ENCODE measurements around the gene DUSP18. TPM values are rescaled to one million over a fixed set of nuclear protein-coding genes. Genes with fewer than 3 reads are reported as not detected.

Gene DUSP18
- total RNA-seq, 8 experiments from 2014 or later, result 1.0 to 23.2 (median 4.4) TPM

DNA sequence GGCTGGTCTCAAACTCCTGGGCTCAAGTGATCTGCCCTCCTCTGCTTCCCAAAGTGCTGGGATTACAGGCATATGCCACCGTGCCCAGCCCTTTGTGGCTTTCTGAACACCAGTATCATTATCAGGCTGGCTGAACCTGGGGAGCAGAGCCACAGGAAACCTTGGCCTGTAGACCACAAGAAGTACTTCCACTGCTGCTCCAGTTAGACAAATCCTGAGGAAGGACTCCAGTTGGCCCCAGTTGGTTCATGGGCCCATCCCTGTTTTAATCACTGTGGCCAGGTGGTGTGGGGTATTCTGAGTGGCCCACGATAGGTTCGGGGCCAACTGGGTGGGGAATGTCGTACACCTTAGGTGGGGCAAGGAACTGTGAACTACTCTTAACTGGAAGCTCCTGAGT is 5.5 kb upstream of the DUSP18 start:
- no peak for ATAC-seq (replicated peaks in 6 of 8)

DNA sequence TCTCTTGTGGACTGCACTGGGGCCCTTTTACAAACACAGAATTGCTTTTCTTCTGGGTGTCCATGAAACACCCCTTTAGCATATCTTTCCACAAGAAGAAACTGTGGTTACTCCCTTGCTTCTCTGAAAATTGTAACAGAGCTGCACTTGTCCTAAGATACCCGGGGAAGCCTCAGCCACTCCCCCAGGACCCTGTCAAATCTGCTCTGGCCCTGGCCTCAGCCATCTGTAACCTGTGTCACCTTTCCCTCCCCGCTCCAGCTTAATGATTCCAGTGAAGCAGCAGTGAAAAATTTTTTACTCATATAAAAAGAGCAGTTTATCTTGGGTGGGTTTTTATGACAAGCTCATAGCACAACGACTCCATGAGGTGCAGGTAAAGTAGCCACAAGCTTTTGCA is 3.4 kb upstream of the DUSP18 start:
- Histone ChIP-seq H3K4me3 (no peak overlapping the region), H3K27ac (no peak overlapping the region), H3K4me1 (replicated peaks in 1 of 2) (peaks cover 3 to 7% of the 10 kb centered on the region in 2 donors)
- 33 to 100% (median 82%) methylated on average over 1 to 3 of the region's 3 CpGs; no CpG with 5 or more reads in 2 of the 10 experiments for WGBS, 10 experiments
- ATAC-seq (replicated peaks in 6 of 8), result no peak
- in situ Hi-C loops (cut with MboI; ENCODE audit: low pct_unique_long_range_greater_than_20kb in 2 of 9, low sequenced_read_pairs in 9 of 9, unreplicated experiment in 9 of 9), result loop anchor here in 1 of 9 experiments (25.0 kb wide), 1 partner anchor 241 kb away; no protein-coding TSS in a partner anchor

More for the DNA sequence above, 5.5 kb upstream of the DUSP18 start:
- WGBS, 10 experiments, result 50 to 92% (median 87%) methylated on average over 2 to 4 of the region's 4 CpGs; no CpG with 5 or more reads in 3 of the 10 experiments
- no peak overlapping the region for H3K27ac ChIP-seq
- in situ Hi-C loops (cut with MboI; ENCODE audit: low pct_unique_long_range_greater_than_20kb in 2 of 9, low sequenced_read_pairs in 9 of 9, unreplicated experiment in 9 of 9), result loop anchor here in 1 of 9 experiments (25.0 kb wide), 1 partner anchor 239 kb away; no protein-coding TSS in a partner anchor
- H3K4me3 ChIP-seq, result no peak overlapping the region
- H3K4me1 ChIP-seq (replicated peaks in 1 of 2), result peaks cover 4 to 5% of the 10 kb centered on the region in 2 donors

DNA sequence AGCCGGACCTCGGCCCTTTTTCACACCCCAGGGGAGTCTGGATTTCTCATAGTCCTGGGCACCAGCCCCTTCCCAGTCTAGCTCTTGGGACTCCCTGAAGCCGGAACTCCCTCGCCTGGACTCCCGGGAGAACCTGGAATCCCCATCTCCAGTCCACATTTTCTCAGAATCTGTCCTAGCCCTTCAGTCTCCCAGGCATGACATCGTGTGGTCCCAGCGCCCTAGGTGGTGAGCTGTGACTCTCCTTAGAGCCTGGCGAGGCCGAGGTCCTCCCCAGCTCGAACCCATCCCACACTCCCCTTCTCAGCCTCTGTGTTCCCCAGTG is 673 bp upstream of the DUSP18 start:
- in situ Hi-C loops (cut with MboI; ENCODE audit: low pct_unique_long_range_greater_than_20kb in 2 of 9, low sequenced_read_pairs in 9 of 9, unreplicated experiment in 9 of 9), result loop anchor here in 1 of 9 experiments (25.0 kb wide), 1 partner anchor 244 kb away; no protein-coding TSS in a partner anchor
- Histone ChIP-seq H3K27ac (no peak overlapping the region), H3K4me1 (replicated peaks in 1 of 2) (peaks cover 3 to 7% of the 10 kb centered on the region in 2 donors), H3K4me3 (peak overlapping the region; percentile 43 to 72 (median 54))
- ATAC-seq (replicated peaks in 6 of 8), result no peak
- WGBS, 10 experiments, result 20 to 60% (median 25%) methylated on average over 1 to 2 of the region's 10 CpGs; no CpG with 5 or more reads in 7 of the 10 experiments

DNA sequence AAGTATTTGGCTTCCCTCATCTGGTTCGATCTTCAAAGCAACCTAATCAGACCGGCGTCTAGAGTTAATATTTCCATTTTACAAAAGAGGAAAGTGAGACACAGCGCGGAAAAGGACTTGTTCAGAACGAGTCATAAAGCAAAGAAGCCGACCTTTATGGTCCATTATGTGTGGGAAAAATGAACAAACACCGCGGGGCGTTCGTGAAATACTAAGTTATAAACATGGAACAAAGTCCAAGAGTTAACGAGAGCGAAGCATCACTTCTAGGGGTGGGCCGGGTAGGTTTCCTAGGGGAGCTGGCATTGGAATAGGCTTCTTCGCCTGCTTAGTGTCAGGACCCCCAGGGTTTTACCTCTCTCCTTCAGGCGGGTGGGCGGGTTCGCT is 575 bp downstream of the DUSP18 start:
- 0 to 23% (median 9%) methylated on average over 3 to 11 of the region's 18 CpGs for WGBS, 10 experiments
- H3K4me3 ChIP-seq, result peak overlapping the region; percentile 43 to 72 (median 54)
- H3K4me1 ChIP-seq (replicated peaks in 1 of 2), result peaks cover 3 to 7% of the 10 kb centered on the region in 2 donors
- in situ Hi-C loops (cut with MboI; ENCODE audit: low pct_unique_long_range_greater_than_20kb in 2 of 9, low sequenced_read_pairs in 9 of 9, unreplicated experiment in 9 of 9), result loop anchor here in 1 of 9 experiments (25.0 kb wide), 1 partner anchor 245 kb away; no protein-coding TSS in a partner anchor
- no peak for ATAC-seq (replicated peaks in 6 of 8)
- no peak overlapping the region for H3K27ac ChIP-seq

DNA sequence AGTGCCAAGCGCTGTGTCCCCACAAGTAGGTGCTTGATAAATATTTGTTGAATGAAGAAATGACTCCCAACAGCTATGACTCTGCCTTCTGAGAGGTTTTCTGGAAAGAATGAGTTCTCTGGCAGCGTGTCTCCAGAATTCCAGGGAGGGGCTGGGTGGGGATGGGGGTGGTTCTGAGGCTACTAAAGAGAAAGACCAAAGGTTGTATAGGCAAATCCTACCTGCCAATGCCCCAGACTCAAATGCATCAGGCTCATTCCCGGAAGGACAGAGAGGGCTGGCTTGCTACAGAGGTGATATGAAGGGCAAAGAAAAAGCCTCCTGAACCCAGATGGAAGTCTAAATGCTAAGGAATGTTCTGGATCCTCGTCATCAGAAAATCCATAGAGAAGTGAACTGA is 1.9 kb downstream of the DUSP18 start:
- Histone ChIP-seq H3K27ac (no peak overlapping the region), H3K4me1 (replicated peaks in 1 of 2) (peaks cover 3 to 7% of the 10 kb centered on the region in 2 donors), H3K4me3 (no peak overlapping the region)
- WGBS, 10 experiments, result 75 to 100% (median 89%) methylated on average over 1 to 2 of the region's 4 CpGs; no CpG with 5 or more reads in 6 of the 10 experiments
- in situ Hi-C loops (cut with MboI; ENCODE audit: low pct_unique_long_range_greater_than_20kb in 2 of 9, low sequenced_read_pairs in 9 of 9, unreplicated experiment in 9 of 9), result loop anchor here in 1 of 9 experiments (25.0 kb wide), 1 partner anchor 247 kb away; no protein-coding TSS in a partner anchor
- ATAC-seq (replicated peaks in 6 of 8), result no peak

DNA sequence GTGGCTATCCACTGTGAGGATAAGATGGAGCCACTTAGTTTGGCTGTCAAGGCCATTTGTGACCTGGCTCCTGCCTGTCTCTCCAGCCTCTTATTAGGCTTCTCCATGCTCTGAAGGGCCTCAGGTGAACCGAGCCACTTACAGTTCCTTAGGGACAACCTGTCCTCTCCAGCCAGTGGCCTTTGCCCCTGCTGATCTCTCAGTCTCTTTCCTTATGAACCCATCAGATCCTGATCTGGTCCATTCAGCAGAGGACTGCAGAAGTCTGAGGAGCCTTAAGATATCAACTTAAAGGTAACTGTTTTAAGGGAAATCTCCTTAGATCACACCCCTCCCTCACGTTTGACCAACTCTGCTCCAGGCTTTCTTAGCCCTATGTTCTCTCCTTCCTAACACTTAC is 2.4 kb downstream of the DUSP18 start:
- 18 to 100% (median 54%) methylated on average over 1 to 2 of the region's 2 CpGs; no CpG with 5 or more reads in 6 of the 10 experiments for WGBS, 10 experiments
- no peak overlapping the region for H3K4me3 ChIP-seq
- H3K4me1 ChIP-seq (replicated peaks in 1 of 2), result peaks cover 3 to 7% of the 10 kb centered on the region in 2 donors
- ATAC-seq (replicated peaks in 6 of 8), result no peak
- H3K27ac ChIP-seq, result no peak overlapping the region
- in situ Hi-C loops (cut with MboI; ENCODE audit: low pct_unique_long_range_greater_than_20kb in 2 of 9, low sequenced_read_pairs in 9 of 9, unreplicated experiment in 9 of 9), result loop anchor here in 1 of 9 experiments (25.0 kb wide), 1 partner anchor 247 kb away; no protein-coding TSS in a partner anchor

DNA sequence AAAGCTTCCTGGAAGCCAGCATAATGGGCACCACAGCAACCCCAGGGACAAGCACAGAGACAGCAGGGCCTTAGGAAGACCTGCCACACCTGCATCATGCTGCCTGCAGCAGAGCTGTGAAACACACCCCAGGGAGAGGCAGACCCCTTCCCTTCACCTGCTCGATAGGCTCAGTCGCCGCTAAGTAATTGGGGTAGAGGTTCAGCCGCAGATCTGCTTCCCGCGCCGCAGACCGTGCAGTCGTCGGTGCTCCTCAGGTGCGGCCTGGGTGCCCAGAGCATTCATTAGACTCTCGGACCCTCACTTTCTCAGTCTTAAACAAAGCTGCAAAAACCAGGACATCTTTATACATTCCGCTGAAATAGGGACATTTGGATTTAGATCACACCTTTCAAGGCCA is 2.9 kb downstream of the DUSP18 start:
- no peak for ATAC-seq (replicated peaks in 6 of 8)
- H3K27ac ChIP-seq, result no peak overlapping the region

DNA sequence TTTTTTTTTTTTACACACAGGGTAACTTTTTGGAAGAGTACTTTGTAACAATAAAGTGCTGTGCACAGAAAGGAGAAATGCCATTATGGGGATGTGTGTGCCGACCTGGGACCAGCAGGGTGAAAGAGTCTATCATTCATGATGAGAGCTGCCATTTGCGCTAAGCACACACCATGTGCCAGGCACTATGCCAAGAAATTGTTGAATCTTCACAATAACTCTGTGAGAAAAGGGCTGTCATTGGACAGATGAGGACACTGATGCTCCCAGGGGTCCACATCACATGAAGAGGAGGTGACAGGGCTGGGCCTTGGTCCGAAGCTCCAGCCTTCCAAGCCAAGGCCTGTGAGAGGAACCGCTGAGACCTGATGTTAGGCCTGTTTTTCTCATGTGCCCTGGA is 5.6 kb downstream of the DUSP18 start:
- WGBS, 10 experiments, result 76 to 100% (median 90%) methylated on average over 1 to 3 of the region's 4 CpGs; no CpG with 5 or more reads in 2 of the 10 experiments
- no peak overlapping the region for H3K27ac ChIP-seq
- peak in 1 of 8 experiments; percentile 45 for ATAC-seq (replicated peaks in 6 of 8)
- H3K4me3 ChIP-seq, result no peak overlapping the region
- peaks cover 0 to 2% of the 10 kb centered on the region in 2 donors for H3K4me1 ChIP-seq (replicated peaks in 1 of 2)
- in situ Hi-C loops (cut with MboI; ENCODE audit: low pct_unique_long_range_greater_than_20kb in 2 of 9, low sequenced_read_pairs in 9 of 9, unreplicated experiment in 9 of 9), result loop anchor here in 1 of 9 experiments (25.0 kb wide), 1 partner anchor 250 kb away; no protein-coding TSS in a partner anchor

More for the DNA sequence above, 2.9 kb downstream of the DUSP18 start:
- Histone ChIP-seq H3K4me3 (no peak overlapping the region), H3K4me1 (replicated peaks in 1 of 2) (peaks cover 3 to 7% of the 10 kb centered on the region in 2 donors)
- in situ Hi-C loops (cut with MboI; ENCODE audit: low pct_unique_long_range_greater_than_20kb in 2 of 9, low sequenced_read_pairs in 9 of 9, unreplicated experiment in 9 of 9), result loop anchor here in 1 of 9 experiments (25.0 kb wide), 1 partner anchor 248 kb away; no protein-coding TSS in a partner anchor
- 60 to 100% (median 99%) methylated on average over 2 to 10 of the region's 13 CpGs; no CpG with 5 or more reads in 4 of the 10 experiments for whole genome bisulfite sequencing, 10 experiments

DNA sequence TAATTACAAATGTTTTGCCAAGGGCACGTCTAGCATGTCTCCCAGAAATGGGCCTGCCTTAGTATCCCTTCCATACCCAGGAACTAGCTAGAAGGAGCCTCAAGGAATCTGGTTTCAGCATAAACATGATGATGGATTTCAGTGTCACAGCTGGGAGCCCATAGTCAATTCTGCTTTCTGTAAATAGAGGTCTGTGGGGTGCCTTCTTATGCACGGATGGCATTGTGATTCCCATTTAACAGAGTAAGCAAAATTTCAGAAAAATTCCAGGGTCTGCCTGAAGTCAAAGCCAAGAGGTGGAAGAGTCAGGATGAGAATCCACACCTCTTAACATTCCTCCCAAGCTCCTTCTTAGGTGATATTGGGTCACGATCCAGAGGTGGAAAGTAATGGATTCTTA is 12.1 kb downstream of the DUSP18 start:
- ATAC-seq (replicated peaks in 6 of 8), result no peak
- in situ Hi-C loops (cut with MboI; ENCODE audit: low pct_unique_long_range_greater_than_20kb in 2 of 9, low sequenced_read_pairs in 9 of 9, unreplicated experiment in 9 of 9), result loop anchor here in 1 of 9 experiments (25.0 kb wide), 1 partner anchor 257 kb away; no protein-coding TSS in a partner anchor
- Histone ChIP-seq H3K4me1 (replicated peaks in 1 of 2) (no peaks in the 10 kb centered on the region), H3K27ac (no peak overlapping the region), H3K4me3 (no peak overlapping the region)
- 0 to 100% (median 17%) methylated on average over 1 to 3 of the region's 3 CpGs; no CpG with 5 or more reads in 2 of the 10 experiments for WGBS, 10 experiments

DNA sequence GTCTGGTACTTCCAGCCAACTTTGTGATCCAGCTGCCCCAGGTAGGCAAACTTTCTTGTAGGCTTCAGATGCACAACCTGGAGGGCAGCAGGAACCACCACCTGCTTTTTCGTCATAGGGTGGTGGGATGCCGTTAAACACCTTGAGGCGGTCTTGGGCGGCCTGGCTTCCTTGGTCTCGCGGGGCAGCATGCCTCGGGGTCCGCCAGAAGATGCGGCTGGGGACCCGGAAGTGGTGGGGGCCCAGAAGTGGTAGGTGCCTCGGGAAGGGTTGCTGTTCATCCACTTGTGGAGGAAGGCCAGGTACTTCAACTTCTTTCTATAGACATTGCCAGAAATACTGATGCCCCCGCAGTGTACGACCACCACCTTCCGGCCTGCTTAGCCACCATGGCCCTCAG is 13.3 kb downstream of the DUSP18 start:
- WGBS, 10 experiments, result 60 to 100% (median 93%) methylated on average over 1 to 10 of the region's 14 CpGs; no CpG with 5 or more reads in 4 of the 10 experiments
- ATAC-seq (replicated peaks in 6 of 8), result no peak
- Histone ChIP-seq H3K4me3 (no peak overlapping the region), H3K27ac (no peak overlapping the region), H3K4me1 (replicated peaks in 1 of 2) (no peaks in the 10 kb centered on the region)
- in situ Hi-C loops (cut with MboI; ENCODE audit: low pct_unique_long_range_greater_than_20kb in 2 of 9, low sequenced_read_pairs in 9 of 9, unreplicated experiment in 9 of 9), result loop anchor here in 1 of 9 experiments (25.0 kb wide), 1 partner anchor 258 kb away; no protein-coding TSS in a partner anchor

DNA sequence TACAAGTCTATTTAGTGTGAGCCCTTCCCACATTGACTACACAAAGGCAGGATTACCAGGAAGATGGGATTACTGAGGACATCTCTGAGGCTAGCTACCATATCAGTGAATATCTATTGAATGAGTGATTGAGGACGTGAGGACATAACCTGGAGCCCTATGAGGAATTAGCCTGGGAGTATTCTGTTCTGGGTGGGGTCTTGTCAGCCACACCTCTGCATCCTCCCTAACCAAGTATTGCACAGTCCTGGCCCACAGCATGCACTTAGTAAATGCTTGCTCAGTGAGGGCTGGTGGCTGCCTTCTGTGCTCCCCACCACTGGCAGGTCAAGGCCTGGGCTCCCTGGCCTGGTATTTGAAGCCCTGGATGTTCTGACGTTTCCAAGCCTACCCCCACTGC is 14.8 kb downstream of the DUSP18 start:
- no peak overlapping the region for H3K4me3 ChIP-seq
- ATAC-seq (replicated peaks in 6 of 8), result peak in 2 of 8 experiments; percentile 78 to 80
- no peak overlapping the region for H3K27ac ChIP-seq
- H3K4me1 ChIP-seq (replicated peaks in 1 of 2), result no peaks in the 10 kb centered on the region
- in situ Hi-C loops (cut with MboI; ENCODE audit: low pct_unique_long_range_greater_than_20kb in 2 of 9, low sequenced_read_pairs in 9 of 9, unreplicated experiment in 9 of 9), result loop anchor here in 1 of 9 experiments (25.0 kb wide), 1 partner anchor 259 kb away; no protein-coding TSS in a partner anchor
- 33 to 80% (median 79%) methylated on average over 1 to 2 of the region's 2 CpGs; no CpG with 5 or more reads in 7 of the 10 experiments for WGBS, 10 experiments

DNA sequence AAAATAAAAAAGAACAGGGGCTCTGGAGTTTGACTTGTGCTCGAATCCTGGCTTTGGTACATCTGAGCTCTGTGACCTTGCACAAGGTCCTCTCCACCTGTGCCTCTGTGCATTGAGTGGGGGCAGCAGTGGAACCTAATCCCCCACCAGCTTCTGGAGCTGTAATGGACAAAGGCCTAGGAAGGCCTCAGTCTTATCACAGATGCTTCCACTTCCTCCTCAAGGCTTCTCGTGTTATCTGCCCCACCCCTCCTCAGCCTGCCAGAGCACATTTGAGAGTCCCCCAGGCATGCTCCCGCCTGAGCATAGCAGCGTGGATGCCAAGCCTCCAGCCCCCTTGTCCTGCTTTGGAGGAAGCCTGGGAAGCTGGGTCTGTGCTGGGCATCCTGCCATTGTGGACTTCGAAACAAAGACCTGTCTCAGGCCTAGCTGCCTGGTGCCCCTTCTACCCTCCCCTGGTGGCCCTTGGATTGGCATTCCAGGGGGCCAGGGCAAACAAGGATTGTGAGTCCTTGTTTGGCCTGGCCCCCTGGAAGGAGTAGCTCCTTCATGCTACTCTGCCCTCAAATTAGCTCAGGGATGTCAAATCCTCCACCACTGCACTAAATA is 17.1 kb downstream of the DUSP18 start:
- peak in 2 of 8 experiments; percentile 32 to 78 for ATAC-seq (replicated peaks in 6 of 8)
- in situ Hi-C loops (cut with MboI; ENCODE audit: low pct_unique_long_range_greater_than_20kb in 2 of 9, low sequenced_read_pairs in 9 of 9, unreplicated experiment in 9 of 9), result loop anchor here in 1 of 9 experiments (25.0 kb wide), 1 partner anchor 262 kb away; no protein-coding TSS in a partner anchor
- H3K27ac ChIP-seq, result no peak overlapping the region
- H3K4me1 ChIP-seq (replicated peaks in 1 of 2), result no peaks in the 10 kb centered on the region
- WGBS, 10 experiments, result 36 to 100% (median 80%) methylated on average over 1 to 4 of the region's 5 CpGs; no CpG with 5 or more reads in 3 of the 10 experiments
- no peak overlapping the region for H3K4me3 ChIP-seq
